ENCODE results near the gene CRYBB3. TPM values are rescaled to one million over a fixed set of nuclear protein-coding genes. Genes with fewer than 3 reads are reported as not detected.
"Not testable (repeated sequence)": the region's sequence is repeated elsewhere in the genome, so short reads cannot be mapped to it uniquely, and the experiment has no call there.

The CRYBB3 gene
- total RNA-seq, 4 donors from 2014 or later = not detected

- no peaks in the 10 kb centered on the region for H3K4me1 ChIP-seq
- DNase-seq = no peak
- TF ChIP-seq CTCF (IDR thresholded peaks at IDR 0.05) = no peak
- no peak for TF ChIP-seq POLR2A (IDR thresholded peaks at IDR 0.05)
- H3K9me3 ChIP-seq = no peaks in the 10 kb centered on the region
- 75% methylated on average over 4 to 7 of the region's 8 CpGs for WGBS, 2 donors
- no peak overlapping the region for H3K4me3 ChIP-seq
- intact Hi-C loops (cut with DNase I) = no loop called here
- H3K27ac ChIP-seq = no peak overlapping the region
- no peaks in the 10 kb centered on the region for H3K36me3 ChIP-seq
- H3K27me3 ChIP-seq = peaks cover 0 to 43% (median 0%) of the 10 kb centered on the region in 4 donors
Measured at GRCh38 chr22:25221790-25222189, 22.1 kb downstream of the CRYBB3 start.

- no peaks in the 10 kb centered on the region for H3K9me3 ChIP-seq
- H3K4me1 ChIP-seq = no peaks in the 10 kb centered on the region
- peaks cover 0 to 37% (median 0%) of the 10 kb centered on the region in 4 donors for H3K27me3 ChIP-seq
- H3K27ac ChIP-seq = no peak overlapping the region
- no peaks in the 10 kb centered on the region for H3K36me3 ChIP-seq
- no peak for TF ChIP-seq CTCF (IDR thresholded peaks at IDR 0.05)
- no peak for TF ChIP-seq POLR2A (IDR thresholded peaks at IDR 0.05)
- intact Hi-C loops (cut with DNase I) = no loop called here
- DNase-seq = no peak
- H3K4me3 ChIP-seq = no peak overlapping the region
- WGBS, 2 donors = 68 to 89% methylated on average over 9 to 12 of the region's 12 CpGs
Measured at GRCh38 chr22:25223269-25223850, 23.7 kb downstream of the CRYBB3 start.

- intact Hi-C loops (cut with DNase I) = no loop called here
- H3K4me1 ChIP-seq = no peaks in the 10 kb centered on the region
- no peak for DNase-seq
- H3K9me3 ChIP-seq = no peaks in the 10 kb centered on the region
- no peak overlapping the region for H3K27ac ChIP-seq
- no peak overlapping the region for H3K4me3 ChIP-seq
- H3K36me3 ChIP-seq = no peaks in the 10 kb centered on the region
- 86 to 93% methylated on average over 13 of the region's 13 CpGs for WGBS, 2 donors
- H3K27me3 ChIP-seq = peaks cover 0 to 31% (median 0%) of the 10 kb centered on the region in 4 donors
- no peak for TF ChIP-seq POLR2A (IDR thresholded peaks at IDR 0.05)
- TF ChIP-seq CTCF (IDR thresholded peaks at IDR 0.05) = no peak
Measured at GRCh38 chr22:25228822-25229221, 29.2 kb downstream of the CRYBB3 start.

- H3K27ac ChIP-seq; H3K9me3 ChIP-seq; H3K36me3 ChIP-seq; H3K4me3 ChIP-seq; DNase-seq; intact Hi-C loops (cut with DNase I); H3K4me1 ChIP-seq: not testable (repeated sequence)
- 77 to 88% methylated on average over 2 of the region's 2 CpGs for WGBS, 2 donors
- peaks cover 0 to 36% (median 0%) of the 10 kb centered on the region in 4 donors for H3K27me3 ChIP-seq
Measured at GRCh38 chr22:25230760-25231159, 31.1 kb downstream of the CRYBB3 start.

GRCh38 chr22:25232301-25232700 lies 32.6 kb downstream of the CRYBB3 start:
- peaks cover 0 to 7% (median 4%) of the 10 kb centered on the region in 3 donors for H3K4me1 ChIP-seq
- intact Hi-C loops (cut with DNase I) = no loop called here
- H3K27ac ChIP-seq = no peak overlapping the region
- WGBS, 2 donors = 30 to 36% methylated on average over 4 to 5 of the region's 5 CpGs
- H3K9me3 ChIP-seq = no peaks in the 10 kb centered on the region
- H3K27me3 ChIP-seq = peaks cover 0 to 51% (median 1%) of the 10 kb centered on the region in 4 donors
- DNase-seq = no peak
- no peak overlapping the region for H3K4me3 ChIP-seq
- H3K36me3 ChIP-seq = no peaks in the 10 kb centered on the region
- TF ChIP-seq POLR2A (IDR thresholded peaks at IDR 0.05) = no peak
- TF ChIP-seq CTCF (IDR thresholded peaks at IDR 0.05) = no peak

GRCh38 chr22:25233706-25234105 lies 34.0 kb downstream of the CRYBB3 start:
- H3K27me3 ChIP-seq = peaks cover 0 to 64% (median 1%) of the 10 kb centered on the region in 4 donors
- H3K9me3 ChIP-seq; H3K4me1 ChIP-seq; H3K27ac ChIP-seq; intact Hi-C loops (cut with DNase I); H3K4me3 ChIP-seq; H3K36me3 ChIP-seq; DNase-seq: not testable (repeated sequence)
